NCI-H524 (cell line): Measurements from ENCODE around the gene CARS2.
"Not testable (repeated sequence)": the region's sequence is repeated elsewhere in the genome, so short reads cannot be mapped to it uniquely, and the experiment has no call there.

Experiments
- DNase-seq, 2 experiments: peaks; one replicate each; lab custom pipeline; 2025; lab: John Stamatoyannopoulos, UW

Gene CARS2

GRCh38 chr13:110638257-110638656 is 67.7 kb downstream of the CARS2 start:
- DNase-seq, result no peak

GRCh38 chr13:110637747-110638146 is 68.2 kb downstream of the CARS2 start:
- DNase-seq, result no peak

- DNase-seq, result no peak
These were observed 68.6 kb downstream of the CARS2 start for GRCh38 chr13:110637275-110637674.

- no peak for DNase-seq
These were observed 69.2 kb downstream of the CARS2 start for GRCh38 chr13:110636701-110637201.

- no peak for DNase-seq
These were observed 69.9 kb downstream of the CARS2 start for GRCh38 chr13:110636053-110636475.

- DNase-seq, result no peak
These were observed 70.4 kb downstream of the CARS2 start for GRCh38 chr13:110635405-110636002.

GRCh38 chr13:110634558-110634957 is 71.4 kb downstream of the CARS2 start:
- no peak for DNase-seq

- no peak for DNase-seq
These were observed 72.1 kb downstream of the CARS2 start for GRCh38 chr13:110633776-110634175.

- DNase-seq, result not testable (repeated sequence)
These were observed 73.7 kb downstream of the CARS2 start for GRCh38 chr13:110632255-110632654.

GRCh38 chr13:110630566-110631119 is 75.3 kb downstream of the CARS2 start:
- no peak for DNase-seq

- no peak for DNase-seq
These were observed 76.2 kb downstream of the CARS2 start for GRCh38 chr13:110629735-110630134.

- no peak for DNase-seq
These were observed 76.8 kb downstream of the CARS2 start for GRCh38 chr13:110628952-110629701.

GRCh38 chr13:110628477-110628793 is 77.5 kb downstream of the CARS2 start:
- no peak for DNase-seq

- no peak for DNase-seq
These were observed 78.0 kb downstream of the CARS2 start for GRCh38 chr13:110627761-110628476.

- DNase-seq, result no peak
These were observed 78.6 kb downstream of the CARS2 start for GRCh38 chr13:110627351-110627750.

- DNase-seq, result no peak
These were observed 79.4 kb downstream of the CARS2 start for GRCh38 chr13:110626521-110626920.

GRCh38 chr13:110625771-110626321 is 80.1 kb downstream of the CARS2 start:
- DNase-seq, result no peak

GRCh38 chr13:110624766-110625756 is 80.9 kb downstream of the CARS2 start:
- no peak for DNase-seq

GRCh38 chr13:110620596-110620995 is 85.3 kb downstream of the CARS2 start:
- DNase-seq, result no peak

GRCh38 chr13:110618780-110619179 is 87.1 kb downstream of the CARS2 start:
- DNase-seq, result no peak

- DNase-seq, result no peak
These were observed 87.7 kb downstream of the CARS2 start for GRCh38 chr13:110618167-110618566.
